ENCODE results near the gene NOM1. TPM values are rescaled to one million over a fixed set of nuclear protein-coding genes. Genes with fewer than 3 reads are reported as not detected.

NOM1 gene
- total RNA-seq, 4 donors from 2014 or later, result 18.8 to 51.5 (median 31.8) TPM

DNA sequence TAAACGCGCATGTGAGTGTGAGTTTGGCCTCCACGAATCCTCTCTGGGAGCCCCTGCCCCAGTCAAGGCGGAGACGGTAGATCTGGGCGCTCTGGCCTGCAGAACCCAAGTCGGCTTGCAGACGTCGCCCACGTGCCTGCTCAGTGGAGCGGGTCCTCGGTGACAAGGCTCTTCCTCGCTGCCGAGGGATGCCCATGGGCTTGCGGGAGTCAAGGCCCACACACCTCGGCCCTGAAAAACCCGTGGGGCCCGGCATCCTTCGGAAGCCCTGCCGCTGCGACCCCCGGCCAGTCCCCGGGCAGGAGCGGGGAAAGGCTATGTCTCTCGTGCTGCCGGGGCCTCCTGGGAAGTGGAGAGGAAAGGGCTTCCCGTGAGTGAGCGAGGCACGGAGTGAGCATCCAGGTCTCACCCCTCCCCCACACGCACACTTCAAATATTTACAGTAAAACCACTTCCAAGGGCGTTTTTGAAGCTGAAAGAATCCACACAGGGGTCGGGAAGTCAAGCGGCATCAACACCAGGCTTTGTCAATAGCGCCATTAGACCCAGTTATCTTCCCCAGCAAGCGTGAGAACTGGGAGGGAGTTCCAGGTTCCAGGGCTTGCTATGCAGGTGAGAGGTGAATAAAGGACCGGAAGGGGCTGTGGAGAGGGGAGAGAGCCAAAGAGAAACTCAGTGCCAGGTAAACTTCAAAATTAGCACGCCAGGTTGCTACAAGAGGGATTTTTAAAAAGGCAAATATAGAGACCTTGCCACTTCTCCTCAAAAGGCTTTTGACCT is 62.0 kb downstream of the NOM1 start:
- 3% methylated on average over 23 of the region's 37 CpGs for WGBS
- TF ChIP-seq CTCF (IDR thresholded peaks at IDR 0.05) (no peak), EP300 (IDR thresholded peaks at IDR 0.05) (no peak), POLR2A (IDR thresholded peaks at IDR 0.05) (no peak), POLR2AphosphoS5 (IDR thresholded peaks at IDR 0.05) (no peak)
- Histone ChIP-seq H3K9me3 (no peaks in the 10 kb centered on the region), H3K27me3 (peaks cover 98% of the 10 kb centered on the region), H3K27ac (no peak overlapping the region), H3K4me1 (peaks cover 25% of the 10 kb centered on the region), H3K4me3 (peak overlapping the region; percentile 60), H3K36me3 (no peaks in the 10 kb centered on the region)
- peak; percentile 49 to 65 for DNase-seq (ENCODE audit: low spot score in 2 of 2)

DNA sequence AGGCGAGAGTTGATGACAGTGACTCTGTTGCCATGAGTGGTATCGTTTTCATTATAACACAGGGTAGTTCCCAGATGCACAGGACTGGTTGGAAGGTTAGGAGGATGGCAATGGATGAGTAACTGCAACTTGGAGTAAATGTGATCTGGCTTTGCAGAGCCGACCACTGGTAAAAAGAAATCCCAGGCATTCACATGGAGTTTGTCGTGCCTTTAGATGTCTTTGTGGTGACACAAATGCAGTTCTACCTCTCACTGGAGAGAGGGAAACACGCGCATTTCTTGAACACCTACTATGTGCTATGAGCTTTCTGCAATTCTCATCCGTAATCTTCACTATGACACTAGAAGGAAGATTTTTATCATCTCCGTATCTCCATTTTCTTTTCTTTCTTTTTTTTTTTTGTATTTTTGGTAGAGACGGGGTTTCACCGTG is 62.6 kb downstream of the NOM1 start:
- 21% methylated on average over 10 of the region's 10 CpGs for WGBS
- Histone ChIP-seq H3K27me3 (peaks cover 98% of the 10 kb centered on the region), H3K9me3 (no peaks in the 10 kb centered on the region), H3K27ac (no peak overlapping the region), H3K4me1 (peaks cover 25% of the 10 kb centered on the region), H3K4me3 (no peak overlapping the region), H3K36me3 (no peaks in the 10 kb centered on the region)
- peak in 1 of 2 donors; percentile 2 for DNase-seq (ENCODE audit: low spot score in 2 of 2)
- TF ChIP-seq POLR2AphosphoS5 (IDR thresholded peaks at IDR 0.05) (no peak), CTCF (IDR thresholded peaks at IDR 0.05) (no peak), POLR2A (IDR thresholded peaks at IDR 0.05) (no peak), EP300 (IDR thresholded peaks at IDR 0.05) (no peak)

DNA sequence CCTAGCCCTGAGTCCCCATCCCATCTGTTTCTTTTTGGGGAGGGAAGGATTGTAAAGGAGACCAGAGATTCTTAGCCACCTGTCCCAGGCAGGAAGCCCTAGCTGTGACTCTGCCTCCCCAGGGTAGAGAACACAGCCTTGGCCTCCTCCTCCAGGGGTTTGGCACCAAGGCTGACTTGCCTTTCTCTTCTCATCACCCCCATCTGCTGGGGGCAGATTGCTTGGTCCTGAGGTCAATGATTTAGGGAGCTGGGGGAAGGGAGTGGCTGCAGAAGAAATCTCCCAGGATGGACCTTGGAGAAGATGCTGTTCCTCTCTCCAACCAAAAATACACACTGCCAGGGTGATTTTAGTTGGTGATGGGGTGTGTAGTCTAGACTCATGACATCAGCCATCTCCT is 63.6 kb downstream of the NOM1 start:
- Histone ChIP-seq H3K27ac (no peak overlapping the region), H3K4me1 (peaks cover 30% of the 10 kb centered on the region), H3K27me3 (peaks cover 98% of the 10 kb centered on the region), H3K4me3 (no peak overlapping the region), H3K9me3 (no peaks in the 10 kb centered on the region), H3K36me3 (no peaks in the 10 kb centered on the region)
- peak in 1 of 2 donors; percentile 6 for DNase-seq (ENCODE audit: low spot score in 2 of 2)
- no peak for TF ChIP-seq POLR2AphosphoS5 (IDR thresholded peaks at IDR 0.05)
- no peak for TF ChIP-seq CTCF (IDR thresholded peaks at IDR 0.05)
- TF ChIP-seq EP300 (IDR thresholded peaks at IDR 0.05), result no peak
- no peak for TF ChIP-seq POLR2A (IDR thresholded peaks at IDR 0.05)

- H3K27me3 ChIP-seq, result peaks cover 98% of the 10 kb centered on the region
- peak in 1 of 2 donors; percentile 44 for DNase-seq (ENCODE audit: low spot score in 2 of 2)
- TF ChIP-seq POLR2A (IDR thresholded peaks at IDR 0.05) (no peak), EP300 (IDR thresholded peaks at IDR 0.05) (no peak)
Measured at GRCh38 chr7:157013602-157014549, 64.4 kb downstream of the NOM1 start.

GRCh38 chr7:157014635-157015555 is 65.4 kb downstream of the NOM1 start:
- Histone ChIP-seq H3K9me3 (no peaks in the 10 kb centered on the region), H3K27me3 (peaks cover 100% of the 10 kb centered on the region), H3K4me3 (no peak overlapping the region), H3K27ac (no peak overlapping the region), H3K4me1 (peaks cover 41% of the 10 kb centered on the region), H3K36me3 (no peaks in the 10 kb centered on the region)
- no peak for TF ChIP-seq EP300 (IDR thresholded peaks at IDR 0.05)
- TF ChIP-seq POLR2A (IDR thresholded peaks at IDR 0.05), result no peak
- no peak for TF ChIP-seq CTCF (IDR thresholded peaks at IDR 0.05)
- TF ChIP-seq POLR2AphosphoS5 (IDR thresholded peaks at IDR 0.05), result no peak
- peak in 1 of 2 donors; percentile 48 for DNase-seq (ENCODE audit: low spot score in 2 of 2)
- 49% methylated on average over 9 of the region's 12 CpGs for WGBS

More at GRCh38 chr7:157013602-157014549, 64.4 kb downstream of the NOM1 start:
- H3K9me3 ChIP-seq, result no peaks in the 10 kb centered on the region
- no peak overlapping the region for H3K4me3 ChIP-seq
- H3K36me3 ChIP-seq, result no peaks in the 10 kb centered on the region
- no peak overlapping the region for H3K27ac ChIP-seq
- 48% methylated on average over 13 of the region's 13 CpGs for WGBS
- H3K4me1 ChIP-seq, result peaks cover 37% of the 10 kb centered on the region

Data from suprapubic skin (tissue), 4 donors.